Calu3 (cell line): Measurements from ENCODE around the gene CDK11B. TPM values are rescaled to one million over a fixed set of nuclear protein-coding genes. Genes with fewer than 3 reads are reported as not detected.

Experiments
- BruUV-seq: library from RNA; stranded (reverse); fragments of 400-500 nt; replicated peaks from 2 replicates; lab custom pipeline; 2021; lab: Mats Ljungman, UMichigan
- CTCF ChIA-PET: fragments of 300-600 bp; sonication (Branson Sonifier 250); formaldehyde crosslinking; loops from one replicate; lab custom pipeline; 2022; ENCODE audit warnings: antibody characterized with exemption; lab: Charles Lee
- DNase-seq: peaks from one replicate; pipeline ENCODE4 v3.0.0; 2022
- H3K27ac Mint-ChIP-seq: one replicate; pipeline ENCODE4 v1.8.0; 2022; ENCODE audit warnings: mixed read lengths; ENCODE audit not compliant: unreplicated experiment
- H3K27me3 Mint-ChIP-seq: one replicate; pipeline ENCODE4 v1.8.0; 2022; ENCODE audit warnings: mixed read lengths; ENCODE audit not compliant: unreplicated experiment
- H3K36me3 Mint-ChIP-seq: one replicate; pipeline ENCODE4 v1.8.0; 2022; ENCODE audit warnings: mild to moderate bottlenecking, moderate library complexity, mixed read lengths; ENCODE audit not compliant: insufficient read depth, unreplicated experiment
- H3K4me1 Mint-ChIP-seq: one replicate; pipeline ENCODE4 v1.8.0; 2022; ENCODE audit warnings: mild to moderate bottlenecking, low read depth, mixed read lengths; ENCODE audit not compliant: unreplicated experiment
- H3K4me3 Mint-ChIP-seq: one replicate; pipeline ENCODE4 v1.8.0; 2022; ENCODE audit warnings: mild to moderate bottlenecking, low read depth, moderate library complexity, mixed read lengths; ENCODE audit not compliant: unreplicated experiment
- H3K9me3 Mint-ChIP-seq: one replicate; pipeline ENCODE4 v1.8.0; 2022; ENCODE audit warnings: low read depth, mixed read lengths; ENCODE audit not compliant: unreplicated experiment
- intact Hi-C: fragments of 100-400 bp; cut with micrococcal nuclease; formaldehyde crosslinking; loops from one replicate; pipeline ENCODE4 v1.10.0; 2022; ENCODE audit not compliant: unreplicated experiment
- total RNA-seq: library from RNA; stranded (reverse); gene quantifications from 2 replicates; pipeline ENCODE4 v1.2.3, GENCODE V29; 2022
- TF ChIP-seq, protein P1 (sequence below): fragments of 200-600 bp; IDR thresholded peaks from one replicate; pipeline ENCODE4 v1.8.0; 2022; ENCODE audit warnings: antibody characterized with exemption; ENCODE audit not compliant: unreplicated experiment

The CDK11B gene
- total RNA-seq, 1 experiment from 2014 or later = 24.2 TPM

DNA sequence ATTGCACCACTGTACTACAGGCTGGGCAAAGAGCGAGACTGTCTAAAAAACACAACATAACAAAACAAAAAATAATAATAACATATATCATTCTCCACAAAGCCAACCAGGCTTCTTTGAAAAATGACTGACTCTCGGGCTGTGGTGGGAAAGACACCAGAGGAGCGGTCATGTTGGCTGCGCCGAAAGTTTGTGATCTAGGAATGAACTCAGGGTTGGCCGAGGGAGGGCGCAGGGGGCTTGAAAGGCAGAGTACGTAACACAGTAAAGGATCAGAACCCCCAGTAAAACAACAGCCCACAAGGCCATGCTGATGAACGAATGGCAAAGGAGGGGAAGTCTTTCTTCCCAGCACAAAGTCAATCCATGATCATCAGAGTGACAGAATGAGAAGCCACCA, 29.0 kb upstream of the CDK11B start:
- CTCF ChIA-PET = no interaction called here
- TF ChIP-seq, protein P1, sequence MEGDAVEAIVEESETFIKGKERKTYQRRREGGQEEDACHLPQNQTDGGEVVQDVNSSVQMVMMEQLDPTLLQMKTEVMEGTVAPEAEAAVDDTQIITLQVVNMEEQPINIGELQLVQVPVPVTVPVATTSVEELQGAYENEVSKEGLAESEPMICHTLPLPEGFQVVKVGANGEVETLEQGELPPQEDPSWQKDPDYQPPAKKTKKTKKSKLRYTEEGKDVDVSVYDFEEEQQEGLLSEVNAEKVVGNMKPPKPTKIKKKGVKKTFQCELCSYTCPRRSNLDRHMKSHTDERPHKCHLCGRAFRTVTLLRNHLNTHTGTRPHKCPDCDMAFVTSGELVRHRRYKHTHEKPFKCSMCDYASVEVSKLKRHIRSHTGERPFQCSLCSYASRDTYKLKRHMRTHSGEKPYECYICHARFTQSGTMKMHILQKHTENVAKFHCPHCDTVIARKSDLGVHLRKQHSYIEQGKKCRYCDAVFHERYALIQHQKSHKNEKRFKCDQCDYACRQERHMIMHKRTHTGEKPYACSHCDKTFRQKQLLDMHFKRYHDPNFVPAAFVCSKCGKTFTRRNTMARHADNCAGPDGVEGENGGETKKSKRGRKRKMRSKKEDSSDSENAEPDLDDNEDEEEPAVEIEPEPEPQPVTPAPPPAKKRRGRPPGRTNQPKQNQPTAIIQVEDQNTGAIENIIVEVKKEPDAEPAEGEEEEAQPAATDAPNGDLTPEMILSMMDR = no peak
- H3K4me1 Mint-ChIP-seq = no peaks in the 10 kb centered on the region
- no peaks in the 10 kb centered on the region for H3K27me3 Mint-ChIP-seq
- no TSS peak for BruUV-seq
- H3K4me3 Mint-ChIP-seq = no peak overlapping the region
- intact Hi-C loops = no loop called here
- H3K9me3 Mint-ChIP-seq = no peaks in the 10 kb centered on the region
- peaks cover 29% of the 10 kb centered on the region for H3K36me3 Mint-ChIP-seq
- DNase-seq = no peak
- no peak overlapping the region for H3K27ac Mint-ChIP-seq

DNA sequence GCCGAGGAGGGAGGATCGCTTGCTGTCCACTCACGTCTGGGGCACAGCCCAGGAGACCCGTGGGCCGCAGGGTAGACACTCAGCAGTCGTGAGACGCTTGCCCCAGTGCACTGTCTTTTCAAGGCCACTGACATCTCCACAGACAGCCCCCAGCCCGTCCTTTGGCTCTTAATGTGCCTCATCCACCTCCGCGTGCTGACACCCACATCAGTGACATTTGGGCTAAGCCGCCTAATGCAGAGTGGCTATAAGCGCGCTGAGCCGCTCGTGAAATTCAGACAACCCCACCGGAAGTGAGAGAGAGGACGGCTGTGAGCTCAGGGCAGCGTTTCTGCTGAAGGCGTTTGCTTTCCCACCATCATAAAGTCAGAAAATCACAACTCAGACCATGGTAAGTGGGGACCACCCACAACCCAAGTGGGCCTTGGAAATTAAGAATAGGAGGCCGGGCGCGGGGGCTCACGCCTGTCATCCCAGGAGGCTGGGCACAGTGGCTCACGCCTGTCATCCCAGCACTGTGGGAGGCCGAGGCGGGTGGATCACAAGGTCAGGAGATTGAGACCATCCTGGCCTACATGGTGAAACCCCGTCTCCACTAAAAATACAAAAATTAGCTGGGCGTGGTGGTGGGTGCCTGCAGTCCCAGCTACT, 25.4 kb upstream of the CDK11B start:
- H3K9me3 Mint-ChIP-seq = no peaks in the 10 kb centered on the region
- BruUV-seq = no TSS peak
- no peaks in the 10 kb centered on the region for H3K4me1 Mint-ChIP-seq
- H3K27ac Mint-ChIP-seq = no peak overlapping the region
- H3K4me3 Mint-ChIP-seq = no peak overlapping the region
- DNase-seq = no peak
- intact Hi-C loops = no loop called here
- no peaks in the 10 kb centered on the region for H3K27me3 Mint-ChIP-seq
- CTCF ChIA-PET = no interaction called here
- peaks cover 16% of the 10 kb centered on the region for H3K36me3 Mint-ChIP-seq
- TF ChIP-seq, protein P1 = no peak

DNA sequence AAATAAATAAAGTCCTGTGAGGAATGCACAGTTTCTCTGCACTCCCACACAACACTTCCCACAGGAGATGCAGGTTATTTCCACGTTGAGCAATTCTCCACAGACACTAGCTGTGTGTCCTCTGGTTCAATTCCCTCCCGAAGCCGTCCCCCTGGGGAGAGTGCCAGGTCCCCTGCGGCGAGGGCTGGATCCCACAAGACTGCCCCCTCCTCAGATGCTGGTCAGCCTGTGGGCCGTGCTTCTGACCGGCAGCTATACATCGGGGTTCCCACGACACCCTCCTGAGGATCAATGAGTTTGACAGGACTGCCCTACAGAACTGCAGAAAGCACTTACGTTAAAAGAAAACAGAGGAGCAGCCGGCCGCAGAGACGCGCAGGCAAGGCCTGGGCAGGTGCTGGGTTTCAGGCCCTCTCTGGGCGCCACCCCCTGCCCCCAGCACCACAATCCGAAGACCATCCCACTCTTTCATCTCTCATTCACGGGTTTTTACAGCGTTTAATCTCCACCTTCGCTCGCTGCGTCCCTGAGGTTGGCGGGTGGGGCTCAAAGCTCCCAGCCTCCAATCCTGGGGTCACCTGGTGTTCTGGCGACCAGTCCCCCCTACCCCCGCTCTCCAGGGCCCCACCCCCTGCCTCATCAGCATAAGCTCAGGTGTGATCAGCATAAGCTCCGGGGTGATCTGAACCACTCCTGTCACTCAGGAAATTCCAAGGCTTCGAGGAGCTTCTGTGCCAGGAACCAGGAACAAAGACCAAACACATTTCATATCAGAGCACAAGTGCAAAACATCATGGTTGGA, 24.5 kb upstream of the CDK11B start:
- peaks cover 17% of the 10 kb centered on the region for H3K36me3 Mint-ChIP-seq
- H3K4me3 Mint-ChIP-seq = no peak overlapping the region
- no peaks in the 10 kb centered on the region for H3K27me3 Mint-ChIP-seq
- no peaks in the 10 kb centered on the region for H3K9me3 Mint-ChIP-seq
- CTCF ChIA-PET = no interaction called here
- no TSS peak for BruUV-seq
- intact Hi-C loops = no loop called here
- DNase-seq = no peak
- H3K4me1 Mint-ChIP-seq = no peaks in the 10 kb centered on the region
- H3K27ac Mint-ChIP-seq = no peak overlapping the region
- TF ChIP-seq, protein P1 = no peak

DNA sequence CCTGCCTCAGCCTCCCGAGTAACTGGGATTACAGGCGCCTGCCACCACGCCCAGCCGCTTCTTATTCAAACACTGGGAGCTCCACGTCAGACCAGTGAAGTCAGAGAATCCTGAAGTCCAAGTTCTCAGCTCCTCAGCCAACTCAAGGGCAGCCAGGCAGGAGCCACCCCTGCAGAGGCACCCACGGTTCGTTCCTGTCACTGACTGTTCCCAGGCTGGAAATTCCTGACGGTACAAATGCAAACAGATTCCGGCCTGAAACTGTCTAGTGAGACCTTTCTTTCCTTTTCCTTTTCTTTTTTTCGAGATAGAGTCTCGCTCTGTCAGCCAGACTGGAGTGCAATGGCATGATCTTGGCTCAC, 22.1 kb upstream of the CDK11B start:
- Mint-ChIP-seq H3K4me1 (no peaks in the 10 kb centered on the region), H3K36me3 (peaks cover 17% of the 10 kb centered on the region), H3K27ac (no peak overlapping the region), H3K9me3 (no peaks in the 10 kb centered on the region), H3K4me3 (no peak overlapping the region), H3K27me3 (no peaks in the 10 kb centered on the region)
- no peak for DNase-seq
- CTCF ChIA-PET = interaction anchor here (0.7 kb wide), 1 partner anchor 518 kb away, joined by 3 read pairs; no protein-coding TSS in a partner anchor
- no TSS peak for BruUV-seq
- intact Hi-C loops = no loop called here
- TF ChIP-seq, protein P1 = no peak
